Esophagus muscularis mucosa (tissue), 3 donors: ENCODE measurements around the gene HELZ.

Experiments
- EP300 ChIP-seq: sonication (generic); formaldehyde crosslinking; IDR thresholded peaks from one replicate; pipeline ENCODE4 v1.6.1; 2017; ENCODE audit warnings: antibody characterized with exemption
- POLR2AphosphoS5 ChIP-seq, 2 donors: sonication (generic); formaldehyde crosslinking; IDR thresholded peaks; one replicate each; pipeline ENCODE4 v1.6.1; 2017; ENCODE audit warnings: antibody characterized with exemption in 2 of 2

DNA sequence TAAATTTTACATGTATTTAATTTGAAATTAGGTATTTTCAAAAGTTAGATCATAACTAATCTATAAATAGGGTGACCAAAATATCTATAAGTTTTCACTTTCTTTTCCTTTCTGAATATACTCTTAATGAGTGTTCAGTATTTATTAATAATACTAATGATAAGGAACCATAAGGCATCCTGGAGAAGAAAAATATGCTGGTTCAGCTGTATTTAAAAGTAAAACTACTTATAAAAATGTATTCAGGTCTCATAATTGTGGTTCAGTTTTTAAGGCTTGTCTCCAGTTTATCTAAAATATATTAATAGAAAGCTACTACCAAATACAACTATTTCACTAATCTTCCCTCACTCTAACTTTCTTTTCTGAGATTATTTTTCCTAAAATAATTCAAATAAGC, 67.3 kb downstream of the HELZ start:
- TF ChIP-seq EP300 (no peak), POLR2AphosphoS5 (IDR thresholded peaks at IDR 0.05) (no peak)
